NCI-H524 treated with DMSO at 0.1 percent for 48 hours (cell line): ENCODE results near the gene CYFIP2.

Experiments used
- DNase-seq: peaks from one replicate; lab custom pipeline; 2025; lab: John Stamatoyannopoulos, UW

CYFIP2 gene

DNA sequence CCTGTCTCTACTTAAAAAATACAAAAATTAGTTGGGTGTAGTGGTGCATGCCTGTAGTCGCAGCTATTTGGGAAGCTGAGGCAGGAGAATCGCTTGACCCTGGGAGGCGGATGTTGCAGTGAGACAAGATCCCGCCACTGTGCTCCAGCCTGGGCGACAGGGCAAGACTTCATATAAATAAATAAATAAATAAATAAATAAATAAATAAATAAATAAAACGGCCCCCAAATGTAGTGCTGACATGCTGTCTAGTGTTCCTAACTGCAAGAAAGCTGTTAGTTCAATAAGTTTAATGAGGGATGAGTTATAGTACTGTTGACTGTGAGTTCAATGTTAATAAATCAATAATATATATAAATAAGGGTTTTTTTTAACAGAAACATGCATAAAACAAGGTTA is 7.5 kb upstream of the CYFIP2 start:
- DNase-seq, result no peak

- peak; percentile 98 for DNase-seq
These were observed 6.2 kb upstream of the CYFIP2 start for GRCh38 chr5:157259699-157260098.

- no peak for DNase-seq
These were observed 2.3 kb upstream of the CYFIP2 start for GRCh38 chr5:157263496-157264090.

DNA sequence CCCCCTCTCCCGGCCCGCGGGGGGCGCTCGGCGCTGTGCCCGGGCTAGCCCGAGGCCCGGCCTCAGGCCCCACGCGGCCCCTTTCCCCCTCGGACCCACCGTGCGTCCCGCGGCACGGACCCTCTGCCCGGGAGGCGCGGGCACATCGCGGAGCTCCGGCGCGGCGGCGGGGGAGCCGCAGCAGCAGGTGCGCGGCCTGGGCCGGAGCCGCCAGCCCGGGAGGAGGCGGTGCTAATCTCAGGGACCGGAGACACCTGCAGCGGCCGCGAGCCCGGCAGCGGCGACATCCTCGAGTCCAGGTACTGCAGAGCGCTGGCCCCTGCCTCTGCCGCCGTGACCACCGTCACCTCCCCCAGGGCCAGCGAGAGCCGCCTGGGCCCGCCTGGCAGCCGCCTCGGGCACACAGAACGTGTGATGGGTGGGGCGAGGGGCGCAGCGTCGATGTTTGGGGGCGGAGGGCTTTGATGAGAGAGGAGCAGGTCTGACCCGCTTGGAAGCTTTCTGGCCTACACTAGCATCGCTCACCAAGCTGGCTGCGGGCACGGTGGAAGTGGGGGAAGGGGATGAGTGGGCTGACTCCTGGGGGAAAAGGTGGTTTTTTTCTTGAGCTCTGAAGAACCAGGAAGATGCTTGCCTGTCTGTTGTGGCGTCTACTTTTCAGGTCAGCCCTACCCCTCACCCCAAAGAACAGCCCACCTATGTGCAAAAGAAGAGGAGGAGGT is 524 bp downstream of the CYFIP2 start:
- no peak for DNase-seq

GRCh38 chr5:157267025-157267424 is 1.1 kb downstream of the CYFIP2 start:
- DNase-seq, result no peak

DNA sequence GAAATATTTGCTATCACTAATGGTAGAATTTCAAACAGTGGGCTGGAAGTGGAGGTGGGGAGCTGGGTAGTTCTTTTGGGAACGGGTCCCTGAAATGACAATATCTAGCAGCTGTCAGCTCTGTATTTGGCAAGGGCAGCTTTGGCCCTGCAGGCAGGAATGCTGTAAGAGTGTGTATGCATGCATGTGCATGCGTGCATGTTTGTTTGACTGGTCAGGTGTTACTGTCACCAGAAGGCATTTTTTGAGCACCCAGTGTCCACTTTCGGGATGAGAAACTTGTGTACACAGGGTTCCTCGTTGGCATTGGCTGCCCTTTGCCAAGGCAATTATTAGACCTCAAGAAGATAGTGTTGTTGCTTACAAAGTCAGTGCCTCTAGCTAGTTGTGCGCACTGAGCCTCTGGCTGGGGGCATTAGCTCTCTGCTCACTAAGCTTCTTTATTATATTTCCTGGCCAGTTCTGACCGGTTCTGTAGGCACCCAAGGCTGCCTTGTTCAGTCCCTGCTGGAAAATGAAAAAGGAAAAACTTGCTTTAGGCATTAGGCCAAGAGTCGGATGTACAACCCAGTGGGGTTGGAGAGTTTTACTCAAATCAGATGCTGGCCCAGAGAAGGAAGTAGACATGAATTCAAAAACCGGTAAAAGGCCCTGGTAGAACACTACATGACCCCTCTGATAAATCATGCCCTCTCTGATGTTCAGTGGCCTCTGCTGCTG is 2.0 kb downstream of the CYFIP2 start:
- no peak for DNase-seq

GRCh38 chr5:157269165-157269671 is 3.3 kb downstream of the CYFIP2 start:
- no peak for DNase-seq

- no peak for DNase-seq
These were observed 3.9 kb downstream of the CYFIP2 start for GRCh38 chr5:157269761-157270272.

DNA sequence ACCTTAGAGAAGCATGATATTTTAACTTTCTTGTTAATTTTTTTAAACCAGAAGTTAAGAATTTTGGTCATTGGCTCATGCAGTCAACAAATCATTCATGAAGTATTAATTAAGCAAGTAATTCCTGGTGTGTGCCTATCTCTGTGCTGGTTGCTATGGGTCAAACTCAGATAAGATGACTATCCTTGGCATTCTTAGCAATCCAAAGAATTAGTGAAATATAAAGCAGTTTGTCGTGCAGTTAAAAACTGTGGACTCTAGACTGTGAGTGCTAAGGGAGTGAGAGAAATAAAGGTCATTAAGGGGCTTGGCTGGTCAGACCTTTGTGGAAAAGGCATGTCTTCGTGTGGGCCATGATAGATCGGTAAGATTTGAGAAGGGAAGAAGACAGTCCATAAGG is 4.8 kb downstream of the CYFIP2 start:
- no peak for DNase-seq

DNA sequence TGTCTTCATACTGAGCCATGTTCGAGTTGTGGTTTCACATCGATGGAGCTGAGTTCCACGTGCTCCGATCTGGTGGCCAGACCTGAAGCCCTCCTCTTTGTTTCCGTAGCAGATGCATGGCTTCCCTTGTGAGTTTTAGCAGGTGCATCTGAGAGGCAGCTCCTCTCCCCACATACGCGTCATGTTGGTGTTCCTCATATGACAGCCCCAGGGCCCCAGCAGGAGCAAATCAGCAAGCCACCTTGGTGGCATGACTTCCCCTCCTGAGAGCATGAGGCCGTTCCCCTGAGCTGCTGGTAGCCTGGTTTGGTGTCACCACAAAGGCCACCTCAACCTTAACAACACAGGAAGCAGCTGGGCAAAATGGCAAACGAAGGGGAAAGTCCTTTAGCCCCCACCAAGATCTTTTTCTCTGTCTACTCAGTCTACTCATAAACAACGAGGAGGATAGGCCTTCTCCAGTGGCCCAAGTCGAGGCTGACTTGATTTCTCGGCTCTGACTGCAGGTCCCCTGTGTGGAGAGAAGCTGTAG is 5.9 kb downstream of the CYFIP2 start:
- DNase-seq, result no peak

DNA sequence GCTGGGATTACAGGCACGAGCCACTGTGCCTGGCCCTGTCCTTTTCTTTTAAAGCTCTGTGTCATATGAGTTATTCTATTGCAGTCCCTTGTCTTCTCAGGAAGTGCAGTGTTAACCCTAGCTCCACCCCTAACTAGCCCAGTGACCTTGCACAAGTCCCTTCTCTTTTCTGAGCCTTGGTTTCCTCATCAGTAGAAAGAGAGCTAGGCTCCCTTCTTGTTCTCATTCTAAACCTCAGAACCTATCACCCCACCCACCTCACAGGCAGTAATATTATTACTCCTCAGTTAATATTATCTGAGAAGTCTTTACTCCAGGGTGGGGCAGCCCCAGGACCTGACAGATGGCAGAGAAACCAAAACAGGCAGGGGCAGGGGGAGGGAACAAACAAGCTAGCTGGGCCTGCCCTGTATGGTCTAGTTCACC is 7.2 kb downstream of the CYFIP2 start:
- no peak for DNase-seq

DNA sequence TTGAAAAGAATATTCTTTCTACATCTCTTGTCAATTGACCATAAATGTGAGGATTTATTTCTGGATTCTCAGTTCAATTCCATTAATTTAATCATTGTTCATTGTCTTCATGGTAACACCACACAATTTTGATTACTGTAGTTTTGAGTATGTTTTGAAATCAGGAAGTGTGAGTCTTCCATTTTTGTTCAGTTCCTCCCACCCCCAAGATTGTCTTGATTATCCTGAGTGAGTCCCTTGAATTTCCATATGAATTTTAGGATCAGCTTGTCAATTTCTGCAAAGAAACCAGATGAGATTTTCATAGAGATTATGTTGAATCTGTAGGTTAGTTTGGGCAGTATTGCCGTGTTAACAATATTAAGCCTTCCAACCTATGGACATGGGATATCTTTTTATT is 9.5 kb downstream of the CYFIP2 start:
- DNase-seq, result no peak

- no peak for DNase-seq
These were observed 12.6 kb downstream of the CYFIP2 start for GRCh38 chr5:157278319-157279037.

DNA sequence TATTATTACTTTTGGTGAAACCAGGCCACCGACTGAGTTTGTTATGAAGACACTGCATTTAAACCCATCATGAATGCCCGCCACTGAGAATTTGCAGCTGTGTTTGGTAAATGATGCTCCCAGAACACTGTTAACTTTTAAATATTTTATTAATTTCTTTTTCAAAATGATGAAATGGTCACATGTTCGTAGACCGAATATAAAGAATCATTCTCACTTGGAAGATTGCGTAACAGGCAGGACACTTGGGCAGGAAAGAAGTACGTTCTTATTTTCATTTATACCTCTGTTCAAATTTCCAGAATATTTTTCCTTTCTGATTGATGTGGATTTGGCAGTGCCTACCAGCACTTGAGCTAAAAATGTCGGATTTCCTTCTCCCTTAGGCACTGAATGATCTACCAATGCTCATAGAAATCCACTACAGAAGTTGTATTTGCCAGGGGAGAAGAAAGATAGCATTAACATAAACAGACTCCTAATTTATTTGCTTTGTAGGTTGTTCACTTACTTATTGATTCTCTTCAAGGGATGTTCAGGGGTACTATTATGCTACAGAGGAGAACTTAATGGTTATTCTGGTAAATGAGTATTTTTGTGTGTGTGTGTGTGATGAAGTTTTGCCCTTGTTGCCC is 13.8 kb downstream of the CYFIP2 start:
- DNase-seq, result no peak

DNA sequence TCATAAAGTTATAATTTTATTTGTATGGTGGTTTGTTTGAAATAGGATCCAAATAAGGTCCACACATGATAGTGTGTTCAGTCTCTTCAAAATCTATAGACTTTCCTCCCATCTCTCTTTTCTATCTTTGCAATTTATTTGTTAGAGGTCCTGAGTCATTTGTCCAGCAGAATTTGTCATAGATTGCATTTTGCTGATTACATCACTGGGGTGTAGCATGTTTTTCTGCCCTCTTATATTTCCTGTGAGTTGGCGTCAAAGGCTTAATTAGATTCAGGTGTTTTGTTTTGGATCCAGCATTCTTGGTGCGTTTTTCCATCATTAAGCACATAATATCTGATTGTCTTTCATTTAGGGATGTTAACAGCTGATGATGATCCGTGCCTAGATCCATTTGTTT is 15.0 kb downstream of the CYFIP2 start:
- DNase-seq, result no peak

DNA sequence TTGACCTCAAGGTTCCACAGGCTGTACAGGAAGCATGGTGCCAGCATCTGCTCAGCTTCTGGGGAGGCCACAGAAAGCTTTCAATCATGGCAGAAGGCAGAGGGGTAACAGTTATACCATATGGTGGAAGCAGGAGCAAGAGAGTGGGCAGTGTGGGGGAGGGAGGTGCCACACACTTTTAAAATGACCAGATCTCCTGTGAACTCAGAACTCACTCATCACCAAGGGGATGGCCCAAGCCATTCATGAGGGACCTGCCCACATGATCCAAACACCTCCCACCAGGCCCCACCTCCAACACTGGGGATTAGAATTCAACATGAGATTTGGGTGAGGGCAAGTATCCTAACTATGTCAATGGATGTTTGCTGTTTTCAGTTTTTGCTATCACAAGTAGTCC is 16.2 kb downstream of the CYFIP2 start:
- no peak for DNase-seq

DNA sequence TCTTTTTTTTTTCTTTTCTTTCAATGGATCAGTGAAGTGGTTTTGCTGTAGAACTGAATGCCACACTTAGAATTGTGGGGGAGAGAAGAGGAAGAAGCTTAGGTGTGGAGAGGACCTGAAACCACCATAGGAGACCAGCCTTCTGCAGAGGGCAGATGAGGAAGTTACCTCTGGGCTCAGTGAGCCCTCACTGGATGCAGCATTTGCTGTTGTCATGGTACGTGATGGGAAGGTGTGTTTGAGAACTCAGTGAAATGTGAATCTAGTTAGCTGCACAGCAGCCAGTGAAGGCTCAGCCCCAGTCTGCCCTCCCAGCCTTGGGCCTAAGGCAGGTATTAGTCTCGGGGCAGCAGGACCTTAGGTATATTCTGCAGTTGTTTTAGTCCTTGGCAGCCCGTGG is 17.5 kb downstream of the CYFIP2 start:
- DNase-seq, result no peak

DNA sequence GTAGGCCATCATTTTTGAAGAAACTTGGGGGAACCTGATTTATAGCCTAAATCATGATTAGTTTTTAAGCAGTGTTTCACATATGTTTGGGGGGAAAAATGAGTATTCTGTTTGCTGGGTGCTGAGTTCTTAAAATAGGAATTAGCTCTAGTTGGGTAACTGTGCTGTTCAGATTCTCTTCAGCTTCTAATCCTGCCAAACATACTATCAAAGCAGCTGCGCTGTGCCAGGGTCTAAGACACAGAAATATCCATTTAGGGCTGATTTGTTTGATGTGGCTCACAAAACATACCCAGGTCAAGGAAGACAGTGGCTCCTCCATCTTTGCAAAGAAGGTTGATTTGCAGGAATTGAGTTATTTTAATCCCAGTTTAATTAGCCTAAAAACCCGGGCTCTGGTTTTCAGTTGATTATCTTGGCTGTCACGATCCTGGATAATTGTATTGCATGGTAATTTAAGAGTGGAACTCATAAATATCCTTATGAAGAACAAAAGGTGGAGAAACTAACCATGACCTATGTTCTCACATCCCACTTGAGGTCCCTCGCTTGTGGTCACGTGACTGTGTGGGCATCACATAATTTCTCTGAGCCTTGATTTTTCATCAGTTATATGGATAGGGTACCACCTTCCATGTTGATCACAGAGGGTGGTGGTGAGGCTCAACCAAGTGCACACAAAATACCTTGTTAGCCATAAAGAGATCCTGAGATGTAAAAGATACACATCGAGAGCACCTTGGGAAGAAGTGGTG is 18.7 kb downstream of the CYFIP2 start:
- no peak for DNase-seq

DNA sequence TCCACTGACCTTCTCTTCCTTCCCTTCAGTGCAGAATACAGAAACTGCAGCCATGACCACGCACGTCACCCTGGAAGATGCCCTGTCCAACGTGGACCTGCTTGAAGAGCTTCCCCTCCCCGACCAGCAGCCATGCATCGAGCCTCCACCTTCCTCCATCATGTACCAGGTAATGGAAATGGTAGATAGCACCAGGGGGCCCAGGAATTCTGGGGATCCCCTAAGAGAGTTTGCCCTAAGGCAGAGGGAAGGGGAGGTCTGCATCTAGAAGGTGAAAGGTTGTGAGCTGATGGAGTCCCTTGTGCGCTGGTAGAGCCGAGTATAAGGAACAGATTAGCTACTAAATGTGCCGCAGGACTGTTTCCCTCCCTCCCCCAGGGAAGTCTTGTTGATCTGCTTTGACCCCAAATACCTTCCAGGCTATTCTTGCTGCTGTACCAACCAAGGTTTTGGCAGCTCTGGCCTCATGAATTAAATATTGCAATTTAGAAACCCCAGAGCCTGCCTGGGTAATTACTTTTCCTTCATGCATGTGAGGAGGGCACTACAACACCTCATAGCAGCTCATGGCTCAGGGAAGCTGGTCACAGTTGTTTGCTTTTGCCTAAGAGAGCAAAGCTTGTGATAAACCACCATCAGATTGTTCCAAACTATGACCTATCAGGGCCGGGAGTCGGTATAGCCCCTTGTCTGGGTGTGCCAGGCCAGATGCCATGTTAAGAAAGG is 19.6 kb downstream of the CYFIP2 start:
- no peak for DNase-seq

GRCh38 chr5:157286761-157287211 is 20.9 kb downstream of the CYFIP2 start:
- no peak for DNase-seq
